ENCODE results near the gene CAMK2A. TPM values are rescaled to one million over a fixed set of nuclear protein-coding genes. Genes with fewer than 3 reads are reported as not detected.

Gene CAMK2A
- total RNA-seq, 1 donor from 2014 or later, result 1.1 TPM

DNA sequence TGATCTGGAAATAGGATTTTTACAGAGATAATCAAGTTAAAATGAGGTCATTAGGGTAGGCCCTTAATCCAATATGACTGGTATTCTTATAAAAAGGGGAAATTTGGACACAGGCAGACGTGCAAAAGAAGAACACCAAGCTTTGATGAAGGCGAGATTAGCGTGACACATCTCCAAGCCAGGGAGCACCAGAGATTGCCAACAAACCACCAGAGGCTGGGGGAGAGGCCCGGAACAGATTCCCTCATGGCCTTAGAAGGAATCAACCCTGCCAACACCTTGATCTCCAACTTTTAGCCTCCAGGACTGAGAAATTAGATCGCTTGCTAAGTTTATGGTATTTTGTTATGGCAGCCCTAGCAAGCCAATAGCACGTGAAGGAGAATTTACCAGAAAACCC lies 23.9 kb upstream of the CAMK2A start:
- TF ChIP-seq, protein P1, sequence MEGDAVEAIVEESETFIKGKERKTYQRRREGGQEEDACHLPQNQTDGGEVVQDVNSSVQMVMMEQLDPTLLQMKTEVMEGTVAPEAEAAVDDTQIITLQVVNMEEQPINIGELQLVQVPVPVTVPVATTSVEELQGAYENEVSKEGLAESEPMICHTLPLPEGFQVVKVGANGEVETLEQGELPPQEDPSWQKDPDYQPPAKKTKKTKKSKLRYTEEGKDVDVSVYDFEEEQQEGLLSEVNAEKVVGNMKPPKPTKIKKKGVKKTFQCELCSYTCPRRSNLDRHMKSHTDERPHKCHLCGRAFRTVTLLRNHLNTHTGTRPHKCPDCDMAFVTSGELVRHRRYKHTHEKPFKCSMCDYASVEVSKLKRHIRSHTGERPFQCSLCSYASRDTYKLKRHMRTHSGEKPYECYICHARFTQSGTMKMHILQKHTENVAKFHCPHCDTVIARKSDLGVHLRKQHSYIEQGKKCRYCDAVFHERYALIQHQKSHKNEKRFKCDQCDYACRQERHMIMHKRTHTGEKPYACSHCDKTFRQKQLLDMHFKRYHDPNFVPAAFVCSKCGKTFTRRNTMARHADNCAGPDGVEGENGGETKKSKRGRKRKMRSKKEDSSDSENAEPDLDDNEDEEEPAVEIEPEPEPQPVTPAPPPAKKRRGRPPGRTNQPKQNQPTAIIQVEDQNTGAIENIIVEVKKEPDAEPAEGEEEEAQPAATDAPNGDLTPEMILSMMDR (IDR thresholded peaks at IDR 0.05; ENCODE audit: unreplicated experiment), result no peak
- Mint-ChIP-seq H3K36me3 (ENCODE audit: low read depth, unreplicated experiment) (no peaks in the 10 kb centered on the region), H3K27ac (ENCODE audit: unreplicated experiment) (no peak overlapping the region), H3K9me3 (ENCODE audit: unreplicated experiment) (no peaks in the 10 kb centered on the region), H3K4me3 (ENCODE audit: unreplicated experiment) (no peak overlapping the region), H3K27me3 (ENCODE audit: unreplicated experiment) (peaks cover 3% of the 10 kb centered on the region), H3K4me1 (ENCODE audit: unreplicated experiment) (no peaks in the 10 kb centered on the region)
- no peak for DNase-seq (ENCODE audit: low spot score)

DNA sequence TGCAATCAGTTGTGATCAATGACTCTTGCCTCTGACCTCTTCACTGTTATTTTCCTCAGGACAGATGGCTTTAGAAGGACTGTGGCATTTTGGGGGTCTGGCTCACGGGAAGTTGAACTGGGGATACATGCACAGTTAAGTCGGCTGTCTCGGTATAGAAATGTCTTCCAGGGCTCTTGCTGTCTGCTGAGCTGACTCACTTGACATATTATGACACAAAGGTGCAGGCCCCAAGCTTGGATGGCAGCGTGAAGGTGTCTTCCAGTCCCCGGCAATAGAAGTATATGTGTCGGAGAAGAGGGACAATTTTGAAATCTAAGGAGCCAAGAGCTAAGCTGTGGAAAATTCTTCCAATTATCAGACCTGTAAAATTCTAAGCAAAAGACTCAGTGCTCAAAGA lies 22.9 kb upstream of the CAMK2A start:
- Mint-ChIP-seq H3K27me3 (ENCODE audit: unreplicated experiment) (peaks cover 3% of the 10 kb centered on the region), H3K9me3 (ENCODE audit: unreplicated experiment) (no peaks in the 10 kb centered on the region), H3K4me3 (ENCODE audit: unreplicated experiment) (no peak overlapping the region), H3K27ac (ENCODE audit: unreplicated experiment) (no peak overlapping the region), H3K36me3 (ENCODE audit: low read depth, unreplicated experiment) (no peaks in the 10 kb centered on the region), H3K4me1 (ENCODE audit: unreplicated experiment) (no peaks in the 10 kb centered on the region)
- TF ChIP-seq, protein P1 (IDR thresholded peaks at IDR 0.05; ENCODE audit: unreplicated experiment), result no peak
- DNase-seq (ENCODE audit: low spot score), result no peak

DNA sequence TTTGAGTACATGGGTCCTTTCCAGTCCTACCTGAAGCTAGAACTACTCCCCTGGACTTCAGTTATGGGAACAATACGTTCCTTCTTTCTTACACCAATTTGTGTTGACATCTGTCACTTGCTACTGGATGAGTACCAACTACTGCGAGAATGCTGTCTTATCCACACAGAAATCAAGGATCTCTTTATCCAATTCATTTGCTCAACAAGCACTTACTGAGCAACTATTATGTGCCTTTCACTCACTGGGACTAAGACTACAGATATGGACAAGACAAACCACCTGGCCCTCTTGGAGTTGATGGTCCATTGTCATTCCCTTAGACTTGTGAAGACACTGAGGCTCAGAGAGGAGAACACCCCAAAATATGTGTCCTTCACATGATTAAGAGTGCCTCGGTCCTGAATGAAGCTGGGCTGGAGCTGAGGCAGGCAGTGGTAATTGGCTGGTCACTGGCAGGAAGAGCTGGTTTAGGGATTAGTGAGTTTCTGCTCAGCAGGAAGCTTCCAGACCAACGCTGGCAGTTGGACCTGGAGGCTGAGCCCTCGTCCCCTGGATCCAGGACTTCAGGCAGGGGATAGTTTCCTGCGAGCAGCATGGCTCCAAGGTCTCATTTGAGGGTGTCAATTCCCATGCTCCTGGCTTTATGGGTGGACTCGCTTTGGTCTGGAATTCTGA lies 21.6 kb upstream of the CAMK2A start:
- Mint-ChIP-seq H3K4me1 (ENCODE audit: unreplicated experiment) (no peaks in the 10 kb centered on the region), H3K9me3 (ENCODE audit: unreplicated experiment) (no peaks in the 10 kb centered on the region), H3K27ac (ENCODE audit: unreplicated experiment) (no peak overlapping the region), H3K4me3 (ENCODE audit: unreplicated experiment) (no peak overlapping the region), H3K36me3 (ENCODE audit: low read depth, unreplicated experiment) (no peaks in the 10 kb centered on the region), H3K27me3 (ENCODE audit: unreplicated experiment) (peaks cover 3% of the 10 kb centered on the region)
- TF ChIP-seq, protein P1 (IDR thresholded peaks at IDR 0.05; ENCODE audit: unreplicated experiment), result no peak
- no peak for DNase-seq (ENCODE audit: low spot score)

DNA sequence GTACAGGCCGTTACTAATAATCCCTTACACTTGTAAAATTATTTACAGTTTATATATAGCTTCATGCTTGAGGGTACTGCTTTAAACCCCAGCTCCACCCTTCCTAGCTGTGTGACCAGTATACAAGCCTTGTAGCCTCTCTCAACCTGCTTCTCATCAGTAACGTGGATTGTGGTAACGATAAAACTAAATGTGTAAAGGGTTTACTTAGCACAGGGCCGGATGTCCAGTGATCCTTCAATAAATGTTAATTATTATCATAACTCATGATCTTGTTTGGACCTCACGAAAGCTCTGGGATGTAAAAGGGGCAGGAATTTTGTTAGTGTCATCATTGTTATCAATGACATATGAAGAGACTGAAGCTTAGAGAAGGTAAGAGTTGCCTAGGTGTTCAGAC lies 20.7 kb upstream of the CAMK2A start:
- no peaks in the 10 kb centered on the region for H3K9me3 Mint-ChIP-seq (ENCODE audit: unreplicated experiment)

DNA sequence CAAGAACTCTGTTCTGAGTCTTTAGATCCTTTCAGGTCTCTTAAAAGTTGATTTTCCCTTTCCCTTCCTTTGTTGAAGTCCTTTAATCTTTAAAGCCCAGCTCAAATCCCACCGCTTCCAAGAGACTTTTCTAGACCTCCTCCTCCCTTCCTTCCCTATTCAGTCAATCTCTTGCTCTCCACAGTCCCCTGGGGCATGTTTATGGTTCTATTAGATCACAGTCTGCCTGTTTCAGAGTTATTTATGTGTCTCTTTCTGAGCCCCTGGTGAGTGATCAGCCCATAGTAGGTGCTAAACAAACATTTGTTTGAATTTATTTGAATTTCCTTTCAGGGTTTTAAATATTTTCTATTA lies 20.3 kb upstream of the CAMK2A start:
- peaks cover 5% of the 10 kb centered on the region for H3K4me1 Mint-ChIP-seq (ENCODE audit: unreplicated experiment)
- H3K27me3 Mint-ChIP-seq (ENCODE audit: unreplicated experiment), result peaks cover 2% of the 10 kb centered on the region
- no peak overlapping the region for H3K27ac Mint-ChIP-seq (ENCODE audit: unreplicated experiment)
- no peak for DNase-seq (ENCODE audit: low spot score)
- H3K36me3 Mint-ChIP-seq (ENCODE audit: low read depth, unreplicated experiment), result no peaks in the 10 kb centered on the region
- TF ChIP-seq, protein P1 (IDR thresholded peaks at IDR 0.05; ENCODE audit: unreplicated experiment), result no peak
- H3K9me3 Mint-ChIP-seq (ENCODE audit: unreplicated experiment), result no peaks in the 10 kb centered on the region
- H3K4me3 Mint-ChIP-seq (ENCODE audit: unreplicated experiment), result no peak overlapping the region

More for the DNA sequence above, 20.7 kb upstream of the CAMK2A start:
- Mint-ChIP-seq H3K4me3 (ENCODE audit: unreplicated experiment) (no peak overlapping the region), H3K4me1 (ENCODE audit: unreplicated experiment) (peaks cover 4% of the 10 kb centered on the region), H3K36me3 (ENCODE audit: low read depth, unreplicated experiment) (no peaks in the 10 kb centered on the region), H3K27ac (ENCODE audit: unreplicated experiment) (no peak overlapping the region), H3K27me3 (ENCODE audit: unreplicated experiment) (peaks cover 2% of the 10 kb centered on the region)
- DNase-seq (ENCODE audit: low spot score), result no peak
- TF ChIP-seq, protein P1 (IDR thresholded peaks at IDR 0.05; ENCODE audit: unreplicated experiment), result no peak
